DMS114 treated with DMSO at 0.1 percent for 48 hours (cell line): ENCODE measurements around the gene C2orf92.
A peak's percentile ranks its signal among the peaks of the same experiment; 100 is the strongest.
"Not testable (repeated sequence)": the region's sequence is repeated elsewhere in the genome, so short reads cannot be mapped to it uniquely, and the experiment has no call there.

ENCODE experiments used
- DNase-seq: peaks from one replicate; lab custom pipeline; 2025; ENCODE audit not compliant: unreplicated experiment; lab: John Stamatoyannopoulos, UW

The C2orf92 gene

GRCh38 chr2:97660044-97660774 lies 9.3 kb upstream of the C2orf92 start:
- DNase-seq: no peak

GRCh38 chr2:97660775-97661389 lies 8.6 kb upstream of the C2orf92 start:
- DNase-seq: no peak

GRCh38 chr2:97661927-97662326 lies 7.6 kb upstream of the C2orf92 start:
- DNase-seq: no peak

- no peak for DNase-seq
Measured at GRCh38 chr2:97662386-97662894, 7.1 kb upstream of the C2orf92 start.

- peak; percentile 40 for DNase-seq
Measured at GRCh38 chr2:97662895-97663625, 6.5 kb upstream of the C2orf92 start.

- DNase-seq: no peak
Measured at GRCh38 chr2:97663626-97663961, 5.9 kb upstream of the C2orf92 start.

- peak; percentile 99 for DNase-seq
Measured at GRCh38 chr2:97663962-97664635, 5.4 kb upstream of the C2orf92 start, which contains the start of gene ACTR1B. TSS of gene ACTR1B (minus strand) at chr2:97664044. CDS start at chr2:97663890, 154 bp downstream.

- DNase-seq: no peak
Measured at GRCh38 chr2:97664636-97664970, 4.9 kb upstream of the C2orf92 start.

GRCh38 chr2:97670471-97670870 lies 958 bp downstream of the C2orf92 start:
- DNase-seq: no peak

GRCh38 chr2:97671526-97671925 lies 2.0 kb downstream of the C2orf92 start:
- no peak for DNase-seq

- DNase-seq: not testable (repeated sequence)
Measured at GRCh38 chr2:97672606-97673140, 3.2 kb downstream of the C2orf92 start.

GRCh38 chr2:97673182-97673914 lies 3.8 kb downstream of the C2orf92 start:
- no peak for DNase-seq

- DNase-seq: no peak
Measured at GRCh38 chr2:97673915-97674283, 4.4 kb downstream of the C2orf92 start.

GRCh38 chr2:97675430-97676113 lies 6.1 kb downstream of the C2orf92 start:
- DNase-seq: no peak

GRCh38 chr2:97676620-97677019 lies 7.1 kb downstream of the C2orf92 start:
- DNase-seq: no peak

GRCh38 chr2:97677480-97677879 lies 8.0 kb downstream of the C2orf92 start:
- no peak for DNase-seq

GRCh38 chr2:97678298-97678697 lies 8.8 kb downstream of the C2orf92 start:
- no peak for DNase-seq

- not testable (repeated sequence) for DNase-seq
Measured at GRCh38 chr2:97687235-97687634, 17.7 kb downstream of the C2orf92 start.

- no peak for DNase-seq
Measured at GRCh38 chr2:97688062-97688827, 18.7 kb downstream of the C2orf92 start.
